NK-92 (cell line): ENCODE results near the gene ZCWPW2.

Source experiments
- DNase-seq: peaks from one replicate; lab custom pipeline; 2025; ENCODE audit not compliant: unreplicated experiment; lab: John Stamatoyannopoulos, UW

ZCWPW2 gene

DNA sequence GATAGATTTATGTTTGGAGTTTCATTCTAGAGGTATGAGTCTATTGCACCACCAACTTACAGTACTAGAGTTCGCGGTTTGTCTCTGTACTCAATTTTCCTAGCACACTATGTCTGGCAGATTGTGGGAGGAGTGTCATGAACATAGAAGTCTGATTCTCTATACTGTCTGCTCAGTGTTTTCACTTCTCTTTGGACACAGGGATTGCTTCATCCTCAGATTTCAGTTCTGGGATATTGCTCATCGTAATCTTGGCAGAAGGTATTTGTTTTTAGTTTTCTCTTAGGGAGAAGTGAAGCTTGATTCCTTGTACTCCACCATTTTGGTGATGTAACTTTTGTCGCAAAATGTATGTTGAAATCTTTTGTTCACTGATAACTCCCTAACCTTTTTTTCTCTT lies 27.9 kb downstream of the ZCWPW2 start:
- no peak for DNase-seq

DNA sequence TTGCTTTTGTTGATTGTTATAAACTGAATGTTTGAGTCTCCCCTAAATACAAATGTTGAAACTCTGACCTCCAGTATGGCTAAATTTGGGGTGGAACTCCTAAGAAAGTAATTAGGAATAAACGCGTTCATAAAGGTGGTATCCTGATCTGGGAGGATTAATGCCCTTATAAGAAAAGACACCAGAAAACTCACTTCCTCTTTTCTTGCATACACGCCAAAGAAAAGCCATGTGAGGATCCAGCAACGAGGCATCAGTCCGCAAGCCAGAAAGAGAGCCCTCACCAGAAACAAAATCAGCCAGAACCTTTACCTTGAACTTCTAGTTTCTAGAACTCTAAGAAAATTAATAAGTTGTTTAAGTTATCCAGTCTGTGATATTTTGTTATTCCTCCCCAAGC lies 37.5 kb downstream of the ZCWPW2 start:
- DNase-seq = no peak

DNA sequence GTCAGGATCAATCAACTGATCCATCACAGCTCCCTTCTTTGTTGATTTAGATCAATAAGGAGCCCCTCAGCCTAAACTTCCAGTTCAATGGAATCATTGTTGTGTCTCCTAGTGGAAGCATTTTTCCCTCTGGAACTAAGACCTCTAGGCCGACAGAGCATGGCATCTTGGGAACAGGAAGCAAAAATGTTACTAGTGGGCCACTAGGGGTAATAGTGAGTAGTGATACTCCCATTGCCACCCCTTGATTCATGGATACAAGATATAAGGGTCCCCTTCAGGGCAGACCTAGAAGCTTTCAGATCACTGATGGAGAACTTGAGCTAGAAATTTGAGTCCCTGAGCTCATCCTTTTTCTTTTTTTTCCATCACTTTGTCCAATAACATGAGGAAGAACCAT lies 40.5 kb downstream of the ZCWPW2 start:
- no peak for DNase-seq

DNA sequence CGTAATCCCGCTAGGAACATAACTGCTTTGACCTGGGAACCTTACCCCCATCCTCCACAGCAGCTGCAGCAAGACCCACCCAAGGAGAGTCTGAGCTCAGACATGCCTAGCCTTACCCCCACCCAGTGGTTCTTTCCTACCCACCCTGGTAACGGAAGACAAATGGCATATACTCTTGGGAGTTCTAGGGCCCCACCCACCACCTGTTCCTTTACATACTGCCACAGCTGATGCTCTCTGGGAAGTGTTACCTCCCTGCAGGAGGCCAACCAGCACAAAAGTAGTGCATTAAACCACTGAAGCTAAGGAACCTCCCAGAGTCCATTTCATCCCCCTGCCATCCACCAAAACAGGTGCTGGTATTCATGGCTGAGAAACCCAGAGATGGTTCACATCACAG lies 50.7 kb downstream of the ZCWPW2 start:
- no peak for DNase-seq

DNA sequence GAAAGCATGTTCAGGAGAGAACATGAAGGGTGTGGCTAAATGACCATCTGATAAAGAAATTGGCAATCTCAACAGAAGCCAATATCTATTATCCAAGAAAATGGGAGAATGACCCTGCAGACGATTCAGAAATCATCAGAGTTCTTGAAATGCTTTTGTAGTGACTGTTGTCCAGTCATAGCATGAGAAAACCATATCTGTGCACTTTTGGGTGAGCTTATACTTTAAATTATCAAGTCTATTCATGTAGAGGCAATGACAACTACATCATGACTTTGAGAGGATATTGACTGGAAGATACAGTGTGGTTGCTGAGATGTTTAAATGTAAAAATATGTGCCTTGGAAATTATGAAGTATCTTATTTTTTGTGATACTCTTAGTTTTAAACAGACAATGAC lies 57.7 kb downstream of the ZCWPW2 start:
- DNase-seq = no peak

DNA sequence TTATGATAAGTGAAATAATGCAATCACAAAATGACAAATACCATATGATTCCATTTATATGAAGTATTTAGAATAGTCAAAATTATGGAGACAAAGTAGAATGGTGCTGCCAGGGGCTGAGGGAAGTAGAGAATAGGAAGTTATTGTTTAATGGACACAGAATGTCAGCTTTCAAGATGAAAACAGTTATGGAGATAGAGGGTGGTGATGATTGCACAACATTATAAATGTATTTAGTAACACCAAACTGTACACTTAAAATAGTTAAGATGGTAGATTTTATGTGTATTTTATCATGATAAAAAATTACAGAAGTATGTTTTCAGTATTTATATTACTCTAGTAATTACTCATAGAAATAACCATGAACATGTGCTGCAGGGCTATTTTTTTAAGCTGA lies 100.9 kb downstream of the ZCWPW2 start:
- no peak for DNase-seq

DNA sequence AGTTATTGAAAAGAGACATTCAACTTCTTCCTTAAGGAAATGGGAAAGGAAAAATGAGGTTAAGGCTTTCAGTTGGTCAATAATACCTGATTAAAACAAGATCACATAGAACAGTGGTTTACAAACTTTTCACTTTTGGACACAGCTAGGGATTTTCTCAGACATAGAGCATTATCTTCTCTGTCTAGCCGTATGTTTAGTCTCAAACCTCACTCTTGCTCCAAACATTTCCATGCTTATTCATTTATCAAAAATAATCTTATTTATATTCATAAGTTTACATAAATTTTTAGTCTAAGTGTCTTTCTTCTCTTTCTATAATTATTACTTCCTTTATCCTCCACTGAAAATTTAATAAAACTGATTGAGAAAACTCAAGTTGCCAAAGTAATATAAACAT lies 114.3 kb downstream of the ZCWPW2 start:
- DNase-seq = no peak

DNA sequence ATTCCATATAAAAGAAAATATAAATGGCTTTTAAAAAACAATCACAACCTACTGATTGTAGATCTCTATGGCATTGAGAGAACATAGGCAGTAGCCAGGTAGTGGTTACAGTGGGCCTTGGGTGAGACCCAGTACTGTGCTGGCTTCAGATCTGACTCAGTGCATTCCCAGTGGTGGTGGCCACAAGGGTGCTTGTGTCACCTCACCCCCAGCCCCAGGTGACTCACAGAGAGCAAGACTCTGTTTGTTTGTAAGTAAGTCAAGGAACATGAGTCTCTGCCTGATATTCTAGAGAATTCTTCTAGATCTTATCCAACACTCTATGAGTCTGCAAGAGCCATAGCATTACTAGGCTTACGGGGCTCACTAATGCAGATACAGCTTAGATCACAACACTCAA lies 118.9 kb downstream of the ZCWPW2 start:
- no peak for DNase-seq

DNA sequence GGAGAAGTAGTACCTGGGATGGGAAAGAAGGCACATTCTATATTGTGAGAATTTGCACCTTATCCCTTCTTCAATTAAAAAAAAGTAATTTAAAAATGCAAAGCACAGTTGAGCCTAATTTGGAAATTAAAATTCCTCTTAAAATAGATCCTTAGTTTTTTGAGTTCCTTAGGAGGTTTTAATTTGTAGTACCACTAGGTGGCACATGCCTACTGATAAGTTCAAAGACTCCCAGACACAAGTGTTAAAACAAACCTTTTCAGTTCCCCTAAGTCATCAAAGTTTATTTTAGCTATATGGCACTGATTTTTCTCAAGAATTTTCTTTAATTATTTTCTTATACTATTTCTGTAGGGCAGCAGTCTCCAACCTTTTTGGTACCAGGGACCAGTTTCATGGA lies 127.7 kb downstream of the ZCWPW2 start:
- DNase-seq = no peak

DNA sequence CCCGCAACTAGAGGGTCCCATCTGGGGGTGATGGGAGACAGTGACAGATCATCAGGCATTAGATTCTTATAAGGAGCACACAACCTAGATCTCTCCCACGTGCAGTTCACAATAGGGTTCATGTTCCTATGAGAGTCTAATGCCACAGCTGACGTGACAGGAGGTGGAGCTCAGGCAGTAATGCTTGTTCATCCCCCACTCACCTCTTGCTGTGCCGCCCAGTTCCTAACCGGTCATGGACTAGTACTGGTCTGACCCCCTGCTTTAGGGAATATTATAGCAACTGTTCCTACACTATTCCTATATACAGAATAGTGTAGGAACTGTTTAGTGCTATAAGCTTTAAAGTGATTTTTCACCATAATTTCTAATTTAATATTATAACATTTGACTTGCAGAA lies 128.2 kb downstream of the ZCWPW2 start:
- no peak for DNase-seq

DNA sequence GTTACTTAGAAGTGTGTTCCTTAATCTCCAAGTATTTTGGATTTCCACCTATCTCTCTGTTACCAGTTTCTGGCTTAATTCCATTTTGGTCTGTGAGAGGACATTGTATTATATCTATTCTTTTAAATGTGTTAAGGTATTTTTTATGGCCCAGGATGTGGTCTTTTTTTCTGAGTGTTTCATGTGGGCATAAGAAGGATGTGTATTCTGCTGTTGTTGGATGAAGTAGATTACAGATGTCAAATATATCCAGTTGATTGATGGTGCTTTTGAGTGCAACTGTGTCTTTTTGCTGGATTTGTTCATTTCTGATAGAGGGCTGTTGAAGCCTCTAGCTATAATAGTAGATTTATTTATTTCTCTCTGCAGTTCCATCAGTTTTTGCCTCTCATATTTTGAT lies 136.6 kb downstream of the ZCWPW2 start:
- DNase-seq = no peak

DNA sequence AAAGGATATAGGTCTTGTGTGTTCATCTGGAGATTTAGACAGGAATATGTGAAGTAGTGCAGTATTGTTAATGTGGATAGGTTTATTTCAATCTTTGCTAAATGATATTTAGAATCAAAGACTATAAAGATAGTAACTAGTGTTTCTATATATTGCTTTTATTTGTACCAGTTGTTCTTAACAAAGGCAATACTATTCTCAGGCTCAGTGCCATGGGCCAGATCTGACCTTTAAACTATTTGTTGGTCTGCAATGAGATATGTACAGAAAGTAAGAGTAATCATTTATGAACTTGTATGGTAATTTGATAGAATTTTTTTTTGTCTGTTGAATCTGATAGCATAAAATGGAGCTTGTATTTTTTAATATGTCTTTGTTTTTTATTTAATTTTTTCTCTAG lies 146.8 kb downstream of the ZCWPW2 start:
- DNase-seq = no peak

DNA sequence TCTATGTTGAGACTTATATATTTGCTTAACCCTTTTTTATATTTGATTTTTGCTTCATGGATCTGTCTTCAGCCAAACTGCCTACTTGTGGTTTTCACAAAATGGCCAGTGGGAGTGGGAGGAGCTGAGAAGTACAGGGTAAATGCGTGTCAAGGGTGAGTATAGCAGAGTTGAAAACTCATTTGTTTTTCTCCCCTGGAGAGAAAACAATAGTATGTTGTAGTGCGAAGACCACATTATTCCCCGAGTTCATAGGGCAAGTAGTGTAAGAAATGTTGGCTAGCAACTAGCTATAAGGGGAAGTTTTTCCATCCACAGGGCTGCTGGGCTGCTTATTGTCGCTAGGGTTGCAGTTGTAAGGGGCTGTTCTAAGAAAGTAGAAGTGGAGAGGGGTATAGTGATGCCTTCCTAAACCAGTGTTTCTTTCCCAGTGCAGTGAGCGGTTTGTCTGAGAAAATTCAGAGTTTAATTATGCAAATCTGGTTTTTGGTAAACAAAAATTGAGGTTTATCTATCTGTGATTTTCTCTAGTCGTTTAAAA lies 153.9 kb downstream of the ZCWPW2 start:
- no peak for DNase-seq

DNA sequence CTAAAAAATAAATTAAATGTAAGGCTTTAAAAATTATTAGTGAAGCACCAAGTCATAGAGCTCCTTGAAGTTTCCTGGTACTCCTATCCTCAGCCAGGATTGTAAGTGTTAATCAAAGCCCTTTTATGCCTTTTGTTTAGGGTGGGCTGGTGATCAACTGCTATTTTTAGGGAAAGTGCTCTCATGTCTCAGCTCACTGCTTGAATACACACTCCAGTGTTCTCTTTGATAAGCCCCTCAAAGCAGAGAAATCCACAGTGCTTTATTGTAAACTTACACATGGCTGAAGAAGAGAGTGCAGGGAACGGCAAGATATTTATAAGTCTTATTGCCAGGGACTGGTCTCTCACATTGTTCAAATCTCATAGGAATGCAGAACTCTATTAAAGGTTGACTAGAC lies 156.5 kb downstream of the ZCWPW2 start:
- no peak for DNase-seq

DNA sequence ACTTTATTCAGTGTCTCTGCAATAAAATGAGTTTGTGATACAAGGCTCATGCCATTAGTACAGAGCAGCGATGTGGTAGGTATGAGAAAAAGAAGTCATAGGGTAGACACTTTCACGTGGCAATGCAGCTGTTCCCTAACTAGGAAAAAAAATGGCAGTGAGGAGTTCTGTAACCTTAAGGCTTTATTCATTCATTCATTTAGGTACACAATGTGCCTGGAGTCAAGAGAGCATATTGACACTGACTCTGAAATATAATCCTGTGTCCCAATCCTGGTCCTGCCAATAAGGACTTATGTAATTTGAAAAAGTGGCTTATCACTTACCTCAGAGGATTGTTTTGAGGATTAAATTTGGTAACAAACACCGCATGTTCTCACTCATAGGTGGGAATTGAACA lies 173.1 kb downstream of the ZCWPW2 start:
- no peak for DNase-seq

DNA sequence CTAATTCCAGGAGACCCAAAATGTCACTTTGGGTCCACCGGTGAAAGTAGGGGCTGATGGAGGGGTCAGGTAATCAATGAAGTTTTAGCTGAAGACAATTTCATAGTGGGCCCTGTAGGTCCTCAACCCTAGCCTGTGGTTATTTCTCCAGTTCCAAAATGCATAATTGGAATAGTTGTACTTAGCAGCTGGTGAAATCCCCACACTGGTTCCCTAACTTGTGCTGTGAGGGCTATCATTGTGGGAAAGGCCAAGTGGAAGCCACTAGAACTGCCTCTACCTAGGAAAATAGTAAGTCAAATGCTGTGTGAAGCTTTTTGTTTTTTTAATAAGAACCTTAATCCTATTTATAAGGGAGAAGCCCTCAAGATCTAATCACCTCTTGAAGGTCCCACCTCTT lies 193.8 kb downstream of the ZCWPW2 start:
- no peak for DNase-seq

DNA sequence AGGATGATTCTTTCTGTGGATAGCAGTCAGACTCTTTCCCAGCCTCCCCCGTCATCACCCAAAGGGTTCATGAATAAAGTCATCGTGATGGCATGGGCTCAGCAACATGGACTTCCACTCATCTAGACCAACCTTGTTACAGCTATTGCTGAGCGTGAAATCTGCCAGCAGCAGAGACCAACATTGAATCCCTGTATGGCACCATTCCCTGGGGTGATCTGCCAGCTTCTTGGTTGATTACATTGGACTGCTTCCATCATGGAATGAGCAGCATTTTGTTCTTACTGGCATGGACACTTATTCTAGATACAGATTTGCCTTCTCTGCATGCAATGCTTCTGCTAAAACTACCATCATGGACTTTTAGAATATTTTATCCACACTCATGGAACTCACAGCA lies 195.7 kb downstream of the ZCWPW2 start:
- DNase-seq = no peak

DNA sequence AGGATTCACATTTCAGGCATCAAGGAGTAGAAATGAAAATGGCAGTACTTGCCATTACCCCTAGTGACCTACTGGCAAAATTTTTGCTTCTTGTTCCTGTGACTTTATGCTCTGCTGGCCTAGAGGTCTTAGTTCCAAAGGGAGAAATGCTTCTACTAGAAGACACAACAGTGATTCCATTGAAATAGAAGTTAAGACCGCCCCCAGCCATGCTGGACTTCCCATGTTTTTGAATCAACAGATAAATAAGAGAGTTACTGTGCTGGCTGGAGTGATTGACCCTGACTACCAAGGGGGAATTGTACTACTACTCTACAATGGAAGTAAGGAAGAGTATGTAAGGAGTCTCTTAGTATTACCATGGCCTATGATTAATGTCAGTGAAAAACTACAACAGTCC lies 196.3 kb downstream of the ZCWPW2 start:
- DNase-seq = no peak

DNA sequence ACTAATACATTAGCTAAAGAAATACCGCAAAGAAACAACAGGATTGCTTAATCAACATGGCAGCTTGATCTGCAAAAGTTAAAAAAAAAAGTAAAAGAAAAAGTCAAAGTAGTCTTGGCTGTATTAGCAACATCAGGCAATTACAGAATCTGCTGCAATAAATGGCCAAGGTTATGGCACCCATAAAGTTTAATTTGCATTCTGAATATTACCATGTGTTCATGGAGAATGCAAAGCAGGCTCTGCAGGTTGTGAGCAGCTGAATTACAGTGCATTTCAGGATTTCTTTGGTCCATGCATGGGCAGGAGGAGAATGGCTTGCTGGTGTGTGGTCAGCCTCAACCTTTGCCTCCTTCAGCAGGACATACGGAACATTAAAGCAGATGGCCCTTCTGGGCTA lies 199.2 kb downstream of the ZCWPW2 start:
- no peak for DNase-seq

DNA sequence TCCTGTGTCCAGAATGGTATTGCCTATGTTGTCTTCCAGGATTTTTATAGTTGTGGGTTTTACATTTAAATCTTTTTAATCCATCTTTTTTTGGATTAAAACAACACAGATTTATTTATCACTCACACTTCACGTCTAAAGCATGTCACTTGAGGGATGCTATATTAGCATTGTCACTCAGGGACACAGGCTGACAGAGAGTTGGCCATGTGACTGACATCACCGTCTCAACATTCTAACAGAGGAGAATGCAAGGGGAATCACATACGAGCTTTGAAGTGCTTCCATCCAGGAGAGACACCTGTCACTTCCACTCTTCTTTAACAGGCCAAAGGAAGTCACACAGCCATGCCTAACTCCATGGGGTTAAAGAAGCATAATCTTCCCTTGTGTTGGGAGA lies 204.7 kb downstream of the ZCWPW2 start:
- no peak for DNase-seq

DNA sequence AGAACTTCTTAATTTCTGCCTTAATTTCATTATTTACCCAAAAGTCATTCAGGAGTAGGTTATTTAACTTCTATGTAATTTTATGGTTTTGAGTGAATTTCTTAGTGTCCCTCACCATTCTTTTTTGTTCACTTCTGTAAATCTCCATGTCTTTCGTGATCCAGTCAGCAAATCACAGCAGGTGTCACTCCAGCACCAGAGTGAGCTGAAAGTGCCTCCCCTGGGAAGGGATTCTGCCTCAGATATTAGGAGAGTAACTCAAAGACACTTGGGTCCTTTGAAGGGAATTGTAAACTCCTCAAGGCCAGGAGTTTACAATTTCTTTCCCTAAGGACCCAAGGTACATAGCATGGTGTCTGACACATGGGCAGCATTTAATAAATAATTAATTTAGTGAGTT lies 207.7 kb downstream of the ZCWPW2 start:
- DNase-seq = no peak

DNA sequence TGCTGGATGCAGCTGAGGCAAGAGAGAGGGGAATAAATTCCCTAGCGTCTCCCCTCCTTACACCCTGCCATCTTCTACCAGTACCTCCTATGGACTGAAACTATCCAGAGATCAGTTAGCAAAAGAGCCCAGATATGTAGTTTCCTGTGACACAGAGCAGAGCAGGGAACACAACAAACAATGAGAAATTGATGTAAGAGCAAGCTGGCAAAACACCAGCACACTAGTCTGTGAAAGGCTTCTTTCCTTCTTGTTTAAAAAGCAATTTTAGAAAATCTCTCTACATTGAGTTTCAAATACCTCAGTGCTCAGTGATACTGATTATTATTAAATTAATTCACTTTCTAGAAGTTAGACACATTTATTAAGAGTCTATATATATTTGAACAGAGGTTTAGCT lies 215.7 kb downstream of the ZCWPW2 start:
- no peak for DNase-seq

DNA sequence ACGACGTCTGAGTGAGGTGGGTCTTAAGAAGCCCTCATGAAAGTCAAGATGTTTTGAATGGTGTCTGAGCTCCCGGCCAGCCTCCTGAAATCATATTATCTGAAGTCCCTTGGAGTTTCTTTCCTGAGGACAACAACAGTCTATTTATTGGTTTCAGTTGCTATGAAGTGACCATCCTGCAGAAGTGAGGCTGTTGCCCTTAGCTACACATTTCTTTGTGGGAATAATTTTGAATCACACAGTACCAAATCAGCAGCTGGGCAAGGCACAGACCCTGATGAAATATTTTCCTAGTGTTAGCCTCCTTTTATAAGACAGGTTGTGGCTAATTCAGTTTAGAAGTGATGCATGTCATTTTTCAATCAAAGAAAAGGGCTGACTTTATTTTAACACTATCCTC lies 220.8 kb downstream of the ZCWPW2 start:
- DNase-seq = no peak

DNA sequence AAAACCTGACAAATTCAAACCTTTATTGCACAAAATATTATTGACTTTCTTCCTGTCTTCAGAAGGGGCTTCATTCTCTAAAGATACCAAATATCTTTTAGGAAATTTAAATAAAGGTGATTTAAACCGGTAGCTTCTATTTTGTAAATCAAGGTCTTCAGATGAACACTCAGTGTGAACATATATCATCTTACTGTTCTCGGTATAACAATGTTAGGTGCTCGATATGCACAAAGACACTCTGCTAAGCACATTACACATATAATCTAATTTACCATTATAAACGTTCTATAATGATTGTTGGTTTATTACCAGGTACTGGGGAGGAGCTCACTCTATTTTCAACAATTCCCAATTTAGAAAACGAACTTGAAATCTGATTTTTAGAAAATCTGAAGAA lies 225.5 kb downstream of the ZCWPW2 start:
- no peak for DNase-seq
